ENCODE measurements around the gene C16orf78.

DNA sequence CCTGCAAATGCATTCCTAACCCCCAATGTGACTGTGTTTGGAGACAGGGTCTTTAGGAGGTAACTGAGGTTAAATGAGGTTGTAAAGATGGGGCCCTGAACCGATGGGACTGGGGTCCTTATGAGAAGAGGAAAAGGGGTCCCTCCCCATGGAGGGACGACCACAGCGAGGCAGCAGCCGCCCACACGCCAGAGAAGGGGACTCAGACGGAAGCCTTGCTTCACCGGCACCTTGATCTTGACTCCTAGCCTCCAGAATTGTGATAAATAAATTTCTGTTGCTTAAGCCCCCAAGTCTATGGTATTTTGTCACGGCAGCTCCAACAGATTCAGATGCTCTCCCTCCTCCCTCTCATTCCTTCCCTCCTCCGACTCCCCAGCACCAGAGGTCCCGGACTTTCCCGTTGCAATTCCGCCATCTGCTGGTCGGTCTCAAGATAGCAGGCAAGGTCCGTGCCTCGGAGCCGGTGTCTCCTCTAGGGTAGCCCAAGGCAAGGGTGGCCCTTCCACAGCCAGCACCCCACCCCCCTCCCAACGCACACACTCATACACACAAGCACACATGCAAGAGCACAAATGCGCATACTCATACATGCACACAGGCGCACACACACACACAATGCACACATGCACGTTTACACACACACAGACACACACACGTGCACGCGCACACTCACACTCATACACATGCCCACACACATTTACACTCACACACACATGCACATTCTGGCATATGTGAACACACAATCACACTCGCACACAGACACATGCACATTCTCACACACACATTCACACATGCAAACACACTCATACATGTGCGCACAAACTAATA, 23.1 kb upstream of the C16orf78 start:
- TF ChIP-seq, protein P1, sequence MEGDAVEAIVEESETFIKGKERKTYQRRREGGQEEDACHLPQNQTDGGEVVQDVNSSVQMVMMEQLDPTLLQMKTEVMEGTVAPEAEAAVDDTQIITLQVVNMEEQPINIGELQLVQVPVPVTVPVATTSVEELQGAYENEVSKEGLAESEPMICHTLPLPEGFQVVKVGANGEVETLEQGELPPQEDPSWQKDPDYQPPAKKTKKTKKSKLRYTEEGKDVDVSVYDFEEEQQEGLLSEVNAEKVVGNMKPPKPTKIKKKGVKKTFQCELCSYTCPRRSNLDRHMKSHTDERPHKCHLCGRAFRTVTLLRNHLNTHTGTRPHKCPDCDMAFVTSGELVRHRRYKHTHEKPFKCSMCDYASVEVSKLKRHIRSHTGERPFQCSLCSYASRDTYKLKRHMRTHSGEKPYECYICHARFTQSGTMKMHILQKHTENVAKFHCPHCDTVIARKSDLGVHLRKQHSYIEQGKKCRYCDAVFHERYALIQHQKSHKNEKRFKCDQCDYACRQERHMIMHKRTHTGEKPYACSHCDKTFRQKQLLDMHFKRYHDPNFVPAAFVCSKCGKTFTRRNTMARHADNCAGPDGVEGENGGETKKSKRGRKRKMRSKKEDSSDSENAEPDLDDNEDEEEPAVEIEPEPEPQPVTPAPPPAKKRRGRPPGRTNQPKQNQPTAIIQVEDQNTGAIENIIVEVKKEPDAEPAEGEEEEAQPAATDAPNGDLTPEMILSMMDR (IDR thresholded peaks at IDR 0.05; ENCODE audit: low read length), result peak; percentile 87
- no peak for TF ChIP-seq EZH2 (IDR thresholded peaks at IDR 0.05; ENCODE audit: borderline replicate concordance, low read length)
